ENCODE data around the gene MUC5B. TPM values are rescaled to one million over a fixed set of nuclear protein-coding genes. Genes with fewer than 3 reads are reported as not detected.

MUC5B gene
- total RNA-seq, 1 donor from 2014 or later, result not detected

DNA sequence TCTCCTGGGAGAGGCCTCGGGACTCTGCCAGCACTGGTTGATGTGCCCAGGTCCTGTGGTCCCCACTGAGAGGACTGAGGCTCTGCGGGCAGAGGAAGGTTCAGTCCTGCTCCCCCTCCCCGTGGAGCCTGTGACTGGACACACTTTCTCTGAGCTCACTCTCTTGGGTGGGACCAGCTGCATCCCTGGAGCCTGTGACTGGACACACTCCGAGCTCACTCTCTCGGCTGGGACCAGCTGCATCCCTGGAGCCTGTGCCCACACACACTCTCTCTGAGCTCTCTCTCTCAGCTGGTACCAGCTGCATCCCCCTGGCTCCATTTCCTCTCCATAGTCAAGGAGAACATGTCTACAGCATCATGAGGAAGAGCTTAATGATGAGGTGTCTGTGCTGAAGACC is 47.1 kb downstream of the MUC5B start:
- H3K27me3 ChIP-seq (ENCODE audit: low read depth), result no peaks in the 10 kb centered on the region
- no peak for DNase-seq
- intact Hi-C loops (cut with micrococcal nuclease), result no loop called here

DNA sequence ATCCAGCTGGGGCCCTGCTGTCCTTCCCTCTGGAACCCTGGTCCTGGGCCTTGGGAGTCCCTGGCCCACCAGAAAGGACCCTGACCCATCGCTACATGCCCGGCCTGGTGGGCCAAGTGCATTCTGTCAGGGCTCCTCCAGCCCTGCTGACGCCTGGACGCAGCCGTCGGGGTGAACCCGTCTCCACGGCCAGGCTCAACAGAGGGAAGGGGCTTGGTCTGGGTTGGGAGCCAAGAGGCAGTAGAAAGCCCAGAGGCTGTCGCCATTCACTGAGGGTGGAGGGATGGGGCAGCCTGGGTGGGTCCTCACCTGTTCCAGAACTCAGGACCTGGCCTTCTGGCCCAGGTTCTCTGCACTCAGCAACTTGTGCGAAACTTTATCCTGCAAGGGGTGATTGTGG is 47.6 kb downstream of the MUC5B start:
- intact Hi-C loops (cut with micrococcal nuclease), result no loop called here
- Histone ChIP-seq H3K27ac (replicated peaks) (no peak overlapping the region), H3K4me3 (no peak overlapping the region), H3K4me1 (peaks cover 16% of the 10 kb centered on the region), H3K27me3 (ENCODE audit: low read depth) (no peaks in the 10 kb centered on the region), H3K36me3 (peaks cover 10% of the 10 kb centered on the region), H3K9me3 (replicated peaks) (peaks cover 5% of the 10 kb centered on the region)
- no peak for DNase-seq
- TF ChIP-seq CTCF (IDR thresholded peaks at IDR 0.05; ENCODE audit: borderline replicate concordance), result no peak

More for the DNA sequence above, 47.1 kb downstream of the MUC5B start:
- Histone ChIP-seq H3K27ac (replicated peaks) (no peak overlapping the region), H3K4me1 (peaks cover 11% of the 10 kb centered on the region), H3K9me3 (replicated peaks) (peaks cover 5% of the 10 kb centered on the region), H3K36me3 (peaks cover 5% of the 10 kb centered on the region), H3K4me3 (no peak overlapping the region)
- TF ChIP-seq CTCF (IDR thresholded peaks at IDR 0.05; ENCODE audit: borderline replicate concordance), result no peak

GRCh38 chr11:1271002-1271401 is 48.1 kb downstream of the MUC5B start:
- TF ChIP-seq CTCF (IDR thresholded peaks at IDR 0.05; ENCODE audit: borderline replicate concordance), result no peak
- Histone ChIP-seq H3K9me3 (replicated peaks) (peaks cover 5% of the 10 kb centered on the region), H3K4me1 (peaks cover 21% of the 10 kb centered on the region), H3K27ac (replicated peaks) (no peak overlapping the region), H3K27me3 (ENCODE audit: low read depth) (no peaks in the 10 kb centered on the region), H3K36me3 (peaks cover 12% of the 10 kb centered on the region), H3K4me3 (no peak overlapping the region)
- no peak for DNase-seq
- intact Hi-C loops (cut with micrococcal nuclease), result no loop called here

GRCh38 chr11:1271406-1271805 is 48.5 kb downstream of the MUC5B start:
- H3K27ac ChIP-seq (replicated peaks), result no peak overlapping the region
- peaks cover 26% of the 10 kb centered on the region for H3K4me1 ChIP-seq
- intact Hi-C loops (cut with micrococcal nuclease), result no loop called here
- peaks cover 5% of the 10 kb centered on the region for H3K9me3 ChIP-seq (replicated peaks)
- no peaks in the 10 kb centered on the region for H3K27me3 ChIP-seq (ENCODE audit: low read depth)
- DNase-seq, result no peak
- H3K4me3 ChIP-seq, result no peak overlapping the region
- TF ChIP-seq CTCF (IDR thresholded peaks at IDR 0.05; ENCODE audit: borderline replicate concordance), result no peak
- H3K36me3 ChIP-seq, result peaks cover 16% of the 10 kb centered on the region

- Histone ChIP-seq H3K27me3 (ENCODE audit: low read depth) (no peaks in the 10 kb centered on the region), H3K9me3 (replicated peaks) (peaks cover 5% of the 10 kb centered on the region), H3K4me1 (peaks cover 31% of the 10 kb centered on the region), H3K27ac (replicated peaks) (no peak overlapping the region), H3K4me3 (no peak overlapping the region), H3K36me3 (peaks cover 21% of the 10 kb centered on the region)
- no peak for TF ChIP-seq CTCF (IDR thresholded peaks at IDR 0.05; ENCODE audit: borderline replicate concordance)
- DNase-seq, result no peak
- intact Hi-C loops (cut with micrococcal nuclease), result no loop called here
These were observed 49.1 kb downstream of the MUC5B start for GRCh38 chr11:1271927-1272326.

GRCh38 chr11:1272531-1272930 is 49.7 kb downstream of the MUC5B start:
- TF ChIP-seq CTCF (IDR thresholded peaks at IDR 0.05; ENCODE audit: borderline replicate concordance), result no peak
- no peak for DNase-seq
- H3K9me3 ChIP-seq (replicated peaks), result peaks cover 5% of the 10 kb centered on the region
- H3K27ac ChIP-seq (replicated peaks), result no peak overlapping the region
- intact Hi-C loops (cut with micrococcal nuclease), result no loop called here
- H3K36me3 ChIP-seq, result peaks cover 27% of the 10 kb centered on the region
- peaks cover 26% of the 10 kb centered on the region for H3K4me1 ChIP-seq
- H3K4me3 ChIP-seq, result no peak overlapping the region
- no peaks in the 10 kb centered on the region for H3K27me3 ChIP-seq (ENCODE audit: low read depth)
